MV-4-11 (cell line): ENCODE results near the gene RHBG.

ENCODE experiments used
- DNase-seq: peaks from one replicate; lab custom pipeline; 2025; lab: John Stamatoyannopoulos, UW

RHBG gene

DNA sequence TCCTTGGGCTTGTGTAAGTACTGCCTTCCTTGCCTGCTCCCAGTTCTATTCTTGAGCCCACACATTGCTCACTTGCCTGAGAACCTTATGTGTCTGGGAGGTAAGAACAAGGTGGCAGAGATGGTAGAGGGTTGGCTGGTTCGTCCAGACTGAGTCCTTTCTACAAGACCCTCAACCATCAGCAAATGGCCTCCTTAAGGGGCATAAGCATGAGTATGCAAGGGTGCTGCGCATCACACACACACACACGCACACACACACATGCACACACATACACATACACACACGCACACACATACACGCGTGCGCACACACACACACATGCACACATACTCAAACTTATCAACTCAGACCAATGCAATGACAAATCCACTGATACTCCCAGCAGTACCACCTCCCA lies 56.9 kb downstream of the RHBG start:
- no peak for DNase-seq

DNA sequence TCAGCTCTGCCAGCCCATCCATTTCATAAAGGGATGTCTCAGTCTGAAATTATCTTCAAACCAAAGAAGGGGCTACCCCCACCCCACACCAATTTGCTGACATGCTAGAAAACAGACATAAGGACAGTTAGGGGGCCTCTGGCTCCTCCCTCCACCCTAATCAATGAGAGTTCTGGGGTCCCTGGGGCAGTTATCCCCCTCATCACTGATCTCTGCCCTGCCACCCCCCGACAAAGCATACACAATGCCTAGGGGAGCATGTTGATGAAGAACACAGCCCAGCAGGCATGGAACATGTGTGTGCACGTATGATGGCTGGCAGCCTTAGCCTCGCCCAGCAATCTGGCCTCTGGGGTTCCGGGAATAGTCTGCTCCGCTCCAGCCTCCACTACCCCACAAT lies 58.9 kb downstream of the RHBG start:
- no peak for DNase-seq

DNA sequence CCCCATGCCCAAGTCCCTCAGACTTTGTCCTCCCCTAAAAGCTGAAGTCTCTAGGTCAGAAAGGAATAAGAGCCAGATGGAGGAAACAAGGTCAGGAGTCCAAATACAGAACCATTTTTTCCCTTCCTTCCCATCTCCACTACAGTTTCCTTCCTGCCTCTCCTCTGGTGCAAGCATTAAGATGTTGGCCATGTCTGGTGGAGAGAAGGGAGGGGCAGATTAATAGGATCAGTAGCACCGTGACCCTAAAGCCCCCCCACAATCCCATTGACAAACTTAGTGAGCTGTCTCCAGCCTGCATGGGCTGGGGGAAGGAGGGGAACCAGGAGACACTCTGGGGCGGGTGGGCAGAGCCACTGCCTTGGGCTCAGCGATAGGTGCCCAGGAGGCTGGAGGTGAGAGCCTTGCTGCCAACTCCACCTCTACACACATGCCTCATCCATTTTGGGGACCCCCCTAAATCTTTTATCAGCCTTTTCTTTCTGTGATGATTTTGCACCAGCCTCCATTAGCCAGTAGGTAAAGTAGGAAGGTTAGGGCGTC lies 59.8 kb downstream of the RHBG start:
- DNase-seq, result no peak

DNA sequence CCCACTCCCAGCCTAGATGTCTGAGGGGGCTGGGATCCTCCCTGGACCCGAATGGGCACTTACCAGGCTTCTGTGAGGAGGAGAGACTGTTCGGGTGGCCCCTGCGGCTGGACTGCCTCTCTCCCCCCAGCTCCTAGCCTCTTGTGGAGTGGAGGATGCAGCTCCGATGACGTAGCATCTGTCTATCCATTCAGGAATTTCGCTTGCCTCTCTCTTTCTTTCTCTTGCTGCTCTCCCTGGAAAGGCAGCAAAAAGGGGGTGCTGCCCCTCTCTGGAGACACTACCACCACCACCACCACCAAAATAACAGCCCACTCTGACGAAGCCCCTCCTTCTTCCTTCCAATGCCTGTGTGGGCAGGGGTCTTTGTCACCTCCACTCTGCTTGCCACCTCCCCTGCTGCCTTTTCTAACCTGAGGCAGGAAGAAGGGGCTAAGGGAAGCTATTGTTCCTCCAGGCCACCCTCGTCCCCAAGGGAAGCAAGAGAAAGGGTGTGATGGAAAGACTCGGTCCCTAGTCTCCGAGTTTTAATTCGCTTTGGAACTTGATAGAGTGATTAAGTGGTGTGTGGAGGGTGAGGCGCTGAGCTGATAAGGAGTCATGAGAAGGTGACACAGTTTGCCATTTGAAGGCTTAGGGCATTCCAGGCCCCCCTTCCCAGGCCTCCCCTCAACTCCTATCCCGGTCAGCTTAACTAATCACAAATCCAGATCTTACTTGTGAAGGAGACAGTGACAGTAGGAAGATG lies 60.5 kb downstream of the RHBG start:
- no peak for DNase-seq

DNA sequence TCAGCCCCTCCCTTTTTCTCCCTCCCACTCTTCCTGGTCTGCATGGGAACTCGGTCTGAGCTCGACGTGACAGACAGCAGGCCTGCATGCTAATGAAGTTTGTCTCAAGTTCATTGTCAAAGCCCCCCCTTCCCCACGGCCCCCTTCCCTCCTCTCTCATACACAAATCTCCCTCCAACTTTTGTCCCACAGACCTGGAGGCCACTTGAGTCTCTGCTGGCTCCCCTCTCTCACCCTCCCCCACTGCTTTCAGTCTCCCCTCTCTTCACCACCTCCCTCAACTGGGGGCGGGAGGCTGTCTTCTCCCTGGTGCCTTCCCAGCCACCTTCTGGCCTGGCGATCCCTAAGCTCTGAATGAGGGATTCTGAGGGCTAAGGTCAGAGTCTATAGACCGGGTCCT lies 61.3 kb downstream of the RHBG start:
- no peak for DNase-seq

DNA sequence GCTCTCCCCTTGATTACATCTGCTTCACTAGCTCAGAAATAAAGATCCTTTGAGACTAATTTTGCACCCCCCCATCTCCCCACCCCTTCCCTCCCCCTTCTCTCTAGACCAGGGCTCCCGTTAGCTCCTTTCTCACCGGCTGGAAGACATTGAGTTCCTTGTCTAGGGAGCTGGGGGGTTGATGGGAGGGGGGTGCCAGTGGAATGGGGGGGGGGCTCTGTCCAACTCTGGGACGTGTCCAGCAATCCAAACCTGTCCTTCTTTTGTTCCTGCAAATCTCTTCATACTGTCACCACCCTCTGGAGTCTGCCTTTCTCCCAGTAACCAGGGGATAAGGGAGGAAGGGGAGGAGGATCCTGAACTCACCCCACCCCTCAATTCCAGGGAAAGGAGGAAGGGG lies 61.9 kb downstream of the RHBG start:
- no peak for DNase-seq

GRCh38 chr1:156431366-156431765 lies 62.4 kb downstream of the RHBG start:
- no peak for DNase-seq

- no peak for DNase-seq
Measured at GRCh38 chr1:156431769-156432668, 63.0 kb downstream of the RHBG start.

GRCh38 chr1:156432669-156433018 lies 63.6 kb downstream of the RHBG start:
- DNase-seq, result no peak

- DNase-seq, result no peak
Measured at GRCh38 chr1:156433032-156433431, 64.0 kb downstream of the RHBG start.

DNA sequence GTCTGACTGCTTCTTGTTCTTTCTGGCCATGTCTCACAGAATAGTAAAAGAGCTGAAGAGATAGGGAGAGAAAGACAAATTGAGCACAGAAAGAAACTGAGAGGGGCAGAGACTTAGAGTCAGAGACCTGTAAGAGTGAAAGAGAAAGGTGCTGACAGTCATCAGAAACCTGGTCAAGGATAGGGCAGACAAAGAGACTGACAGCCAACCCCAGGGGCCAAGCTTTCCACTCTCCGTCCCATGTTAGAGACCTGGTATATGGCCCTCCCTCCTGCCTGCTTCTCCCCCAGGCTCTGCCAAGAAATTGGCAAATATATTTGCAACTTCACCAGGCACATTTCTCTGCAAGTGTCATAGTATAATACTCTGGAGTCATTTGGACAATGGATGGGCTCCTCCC lies 64.6 kb downstream of the RHBG start:
- no peak for DNase-seq
